CD4-positive, alpha-beta T cell treated with Interleukin-4 for 1 hour (primary cell): ENCODE measurements around the gene SIRT1.
A peak's percentile ranks its signal among the peaks of the same experiment; 100 is the strongest.
"Not testable (repeated sequence)": the region's sequence is repeated elsewhere in the genome, so short reads cannot be mapped to it uniquely, and the experiment has no call there.

Experiments used
- DNase-seq, 2 donors: peaks; one replicate each; pipeline ENCODE4 v3.0.0-alpha.2; 2020 to 2022

SIRT1 gene

GRCh38 chr10:67877421-67877820, 7.0 kb upstream of the SIRT1 start:
- DNase-seq: not testable (repeated sequence)

- DNase-seq: no peak
These were observed 6.3 kb upstream of the SIRT1 start for GRCh38 chr10:67878133-67878532.

- no peak for DNase-seq
These were observed 645 bp upstream of the SIRT1 start for GRCh38 chr10:67883710-67884312.

- DNase-seq: peak; percentile 80 to 82
These were observed 600 bp downstream of the SIRT1 start for GRCh38 chr10:67884842-67885670.

GRCh38 chr10:67893637-67894036, 9.2 kb downstream of the SIRT1 start:
- DNase-seq: no peak

GRCh38 chr10:67903581-67903980, 19.1 kb downstream of the SIRT1 start:
- no peak for DNase-seq

- no peak for DNase-seq
These were observed 28.0 kb downstream of the SIRT1 start for GRCh38 chr10:67912331-67912946.

GRCh38 chr10:67914777-67915340, 30.4 kb downstream of the SIRT1 start:
- DNase-seq: no peak

GRCh38 chr10:67917169-67917568, 32.7 kb downstream of the SIRT1 start:
- DNase-seq: no peak

GRCh38 chr10:67917679-67918078, 33.2 kb downstream of the SIRT1 start:
- DNase-seq: no peak

GRCh38 chr10:67921065-67921464, 36.6 kb downstream of the SIRT1 start:
- no peak for DNase-seq

GRCh38 chr10:67923551-67923950, 39.1 kb downstream of the SIRT1 start:
- no peak for DNase-seq

GRCh38 chr10:67924136-67924535, 39.7 kb downstream of the SIRT1 start:
- DNase-seq: no peak

GRCh38 chr10:67925449-67926005, 41.1 kb downstream of the SIRT1 start:
- no peak for DNase-seq

- no peak for DNase-seq
These were observed 42.5 kb downstream of the SIRT1 start for GRCh38 chr10:67926951-67927350.

- no peak for DNase-seq
These were observed 48.7 kb downstream of the SIRT1 start for GRCh38 chr10:67933199-67933598.

- DNase-seq: no peak
These were observed 49.9 kb downstream of the SIRT1 start for GRCh38 chr10:67934336-67934735.

GRCh38 chr10:67935223-67935622, 50.8 kb downstream of the SIRT1 start:
- no peak for DNase-seq

- no peak for DNase-seq
These were observed 52.0 kb downstream of the SIRT1 start for GRCh38 chr10:67936416-67936815.

- no peak for DNase-seq
These were observed 59.5 kb downstream of the SIRT1 start for GRCh38 chr10:67943917-67944316.

- no peak for DNase-seq
These were observed 71.2 kb downstream of the SIRT1 start for GRCh38 chr10:67955614-67956013.

- DNase-seq: no peak
These were observed 75.5 kb downstream of the SIRT1 start for GRCh38 chr10:67959839-67960476.

- DNase-seq: no peak
These were observed 81.0 kb downstream of the SIRT1 start for GRCh38 chr10:67965456-67965855.
